Activated T-helper 1 cell treated with anti-CD3 and anti-CD28 coated beads, Interleukin-2, amount 50 U/mL, for 16 hours (primary cell): ENCODE measurements around the gene MKRN1.
"Not testable (repeated sequence)": the region's sequence is repeated elsewhere in the genome, so short reads cannot be mapped to it uniquely, and the experiment has no call there.

Experiments
- DNase-seq, 2 donors: peaks; one replicate each; pipeline ENCODE4 v3.0.0-alpha.2; 2020; ENCODE audit warnings: low read depth in 1 of 2, low spot score in 1 of 2

MKRN1 gene

DNA sequence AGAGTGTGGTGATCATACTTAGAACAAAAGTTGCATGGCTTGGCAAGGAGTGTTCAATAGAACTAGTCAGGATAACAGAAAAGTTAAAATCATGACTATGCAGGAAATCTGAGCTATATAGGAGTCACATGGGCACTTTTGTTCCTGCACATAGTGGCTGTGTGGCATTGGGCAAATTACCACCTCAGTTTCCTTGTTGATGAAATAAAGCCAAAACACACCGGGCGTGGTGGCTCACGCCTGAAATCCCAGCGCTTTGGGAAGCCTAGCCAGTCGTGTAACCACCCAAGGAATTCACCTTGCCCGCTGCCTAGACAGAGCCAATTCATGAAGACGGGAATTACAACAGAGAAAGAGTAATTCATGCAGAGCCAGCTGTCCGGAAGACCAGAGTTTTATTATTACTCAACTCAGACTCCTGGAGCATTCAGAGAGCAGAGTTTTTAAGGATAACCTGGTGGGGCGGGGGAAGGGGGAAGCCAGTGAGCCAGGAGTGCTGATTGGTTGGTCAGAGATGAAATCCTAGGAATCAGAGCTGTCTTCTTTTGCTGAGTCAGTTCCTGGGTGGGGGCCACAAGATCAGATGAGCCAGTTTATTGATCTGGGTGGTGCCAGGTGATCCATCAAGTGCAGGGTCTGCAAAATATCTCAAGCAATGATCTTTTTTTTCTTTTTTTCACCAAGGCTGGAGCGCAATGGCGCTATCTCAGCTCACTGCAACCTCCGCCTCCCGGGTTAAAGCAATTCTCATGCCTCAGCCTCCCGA lies 6.4 kb upstream of the MKRN1 start:
- no peak for DNase-seq

DNA sequence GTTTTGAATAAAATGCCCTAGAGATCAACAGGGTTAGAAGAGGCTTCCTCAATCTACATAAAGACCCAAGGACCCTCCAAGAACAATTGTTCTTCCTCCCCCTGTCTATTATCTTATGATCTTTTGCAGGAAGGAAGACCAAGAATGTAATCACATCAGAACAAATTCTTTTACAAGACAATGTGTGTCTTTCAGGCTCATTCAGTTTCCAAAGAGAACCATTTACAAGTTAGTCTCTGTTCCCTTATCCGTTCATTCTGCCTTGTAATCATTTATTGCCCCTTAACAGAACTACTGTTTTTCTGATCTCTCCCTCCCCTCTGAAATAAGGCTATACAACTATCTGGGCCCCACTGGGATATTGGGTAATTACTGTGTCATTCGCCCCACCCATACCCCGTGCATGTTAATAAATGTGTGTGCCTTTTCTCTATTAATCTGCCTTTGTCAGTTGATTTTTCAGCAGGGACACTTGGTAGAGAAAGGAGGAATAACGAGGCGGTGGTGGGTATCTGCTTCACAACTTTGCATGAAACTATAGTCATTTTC lies 5.7 kb upstream of the MKRN1 start:
- DNase-seq: no peak

DNA sequence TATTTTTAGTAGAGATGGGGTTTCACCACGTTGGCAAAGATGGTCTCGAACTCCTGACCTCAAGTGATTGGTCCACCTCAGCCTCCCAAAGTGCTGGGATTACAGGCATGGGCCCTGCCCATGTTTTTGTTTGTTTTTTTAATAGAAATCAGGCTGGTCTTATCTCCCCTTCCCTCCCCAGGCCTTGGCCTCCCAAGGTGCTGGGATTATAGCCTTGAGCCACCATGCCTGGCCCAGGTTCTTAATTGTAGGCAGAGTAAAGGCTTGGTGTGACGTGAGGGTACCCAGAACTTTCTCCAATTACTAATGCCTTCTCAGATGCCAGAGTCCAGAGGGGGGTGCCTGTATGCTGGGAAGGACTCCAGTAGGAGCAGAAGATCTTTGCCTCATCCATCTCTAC lies 5.2 kb upstream of the MKRN1 start:
- DNase-seq: no peak

DNA sequence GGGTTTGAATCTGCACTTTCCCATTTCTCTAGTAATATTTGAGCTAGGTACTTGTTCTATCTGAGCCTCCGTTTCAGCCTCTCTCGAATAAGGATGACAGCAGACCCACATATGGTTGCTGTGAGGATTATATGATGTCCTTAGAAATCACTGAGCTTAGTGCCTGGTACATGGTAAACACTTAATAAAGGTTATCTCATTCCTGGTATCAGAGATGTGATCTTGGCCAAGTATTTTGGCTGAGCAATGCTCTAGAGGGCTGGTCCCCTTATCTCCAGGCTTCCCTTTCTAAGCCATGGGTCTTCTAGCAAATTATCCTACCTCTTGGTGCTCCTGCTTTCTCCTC lies 407 bp upstream of the MKRN1 start:
- DNase-seq: no peak

DNA sequence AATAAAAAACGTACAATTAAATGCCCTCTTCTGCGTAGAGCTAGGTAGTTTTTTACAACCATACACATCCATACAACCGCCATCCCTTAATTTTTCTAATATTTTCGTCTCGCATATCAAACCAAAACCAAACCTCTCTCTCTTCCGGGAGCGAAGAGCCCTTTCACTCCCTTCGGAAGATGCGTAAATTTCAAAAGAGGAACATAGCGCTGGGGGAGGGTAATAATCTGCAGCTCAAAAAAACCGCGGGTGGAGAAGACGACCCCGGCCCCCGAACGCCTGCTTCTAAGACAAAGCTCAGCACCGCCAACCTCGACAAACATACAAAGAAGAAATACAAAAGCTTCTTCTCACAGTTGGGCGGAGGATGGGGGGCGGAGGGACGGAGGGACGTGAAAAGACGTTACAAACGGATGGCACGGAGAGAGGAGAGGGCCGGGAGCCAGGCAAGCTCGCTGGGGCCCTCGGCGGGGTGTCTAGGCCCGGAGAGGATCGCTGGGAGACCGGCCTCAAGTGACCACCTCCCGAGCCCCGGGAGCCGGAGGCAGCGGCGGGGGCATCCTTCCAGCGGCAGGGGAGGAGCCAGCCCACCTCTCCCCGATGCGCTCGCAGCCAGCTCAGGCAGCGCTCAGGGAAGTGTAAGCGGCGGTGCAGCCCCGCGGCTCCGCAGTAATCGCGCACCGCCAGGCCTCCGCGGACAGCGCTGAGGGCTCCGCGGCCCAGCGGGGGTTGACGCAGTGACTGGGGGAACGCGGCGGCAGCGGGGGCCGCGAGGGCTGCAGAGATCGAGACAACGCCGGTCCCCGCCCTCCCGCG lies 851 bp downstream of the MKRN1 start:
- peak; percentile 22 to 30 for DNase-seq

DNA sequence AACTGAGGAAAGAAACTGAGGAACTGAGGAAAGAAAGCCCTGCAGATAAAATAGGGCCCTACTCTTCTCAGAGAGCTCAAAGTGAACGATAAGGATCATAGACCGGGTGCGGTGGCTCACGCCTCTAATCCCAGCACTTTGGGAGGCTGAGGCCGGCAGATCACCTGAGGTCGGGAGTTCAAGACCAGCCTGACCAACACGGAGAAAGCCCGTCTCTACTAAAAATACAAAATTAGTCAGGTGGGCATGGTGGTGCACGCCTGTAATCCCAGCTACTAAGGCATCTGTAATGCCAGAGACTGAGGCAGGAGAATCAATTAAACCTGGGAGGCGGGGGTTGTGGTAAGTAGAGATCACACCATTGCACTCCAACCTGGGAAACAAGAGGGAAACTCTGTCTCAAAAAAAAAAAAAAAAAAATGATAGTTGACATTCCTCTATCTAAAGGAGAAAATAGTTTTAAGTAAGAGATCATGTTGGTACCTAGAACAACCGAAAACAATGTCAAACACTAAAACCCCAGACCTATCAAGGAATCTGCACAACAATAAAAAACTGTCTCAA lies 2.5 kb downstream of the MKRN1 start:
- DNase-seq: no peak

DNA sequence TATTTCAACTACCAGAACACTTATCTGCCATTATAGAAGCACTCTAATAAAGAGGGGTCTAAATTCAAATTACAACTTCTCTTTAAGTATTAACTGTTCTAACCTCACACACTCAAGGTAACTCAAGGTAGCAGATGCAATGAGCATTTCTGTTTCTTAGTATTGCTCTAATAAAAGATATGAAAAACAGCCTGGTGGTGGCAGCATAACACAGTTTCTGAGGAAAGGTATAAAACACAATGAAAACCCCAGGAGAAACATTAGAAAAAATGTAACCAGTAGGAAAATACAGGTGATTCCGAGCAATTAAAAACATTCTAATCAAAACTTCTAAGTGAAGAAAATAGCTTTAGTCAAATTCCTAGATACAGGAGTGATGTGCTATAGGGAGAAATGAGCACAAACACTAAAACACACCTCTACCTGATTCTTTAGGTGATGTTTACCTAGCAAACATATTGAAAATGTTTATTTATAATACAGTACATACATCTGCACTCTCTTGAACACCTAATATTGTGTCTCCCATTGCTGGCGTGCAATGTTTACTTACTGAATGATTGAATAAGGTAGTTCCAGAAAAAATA lies 3.5 kb downstream of the MKRN1 start:
- DNase-seq: no peak

DNA sequence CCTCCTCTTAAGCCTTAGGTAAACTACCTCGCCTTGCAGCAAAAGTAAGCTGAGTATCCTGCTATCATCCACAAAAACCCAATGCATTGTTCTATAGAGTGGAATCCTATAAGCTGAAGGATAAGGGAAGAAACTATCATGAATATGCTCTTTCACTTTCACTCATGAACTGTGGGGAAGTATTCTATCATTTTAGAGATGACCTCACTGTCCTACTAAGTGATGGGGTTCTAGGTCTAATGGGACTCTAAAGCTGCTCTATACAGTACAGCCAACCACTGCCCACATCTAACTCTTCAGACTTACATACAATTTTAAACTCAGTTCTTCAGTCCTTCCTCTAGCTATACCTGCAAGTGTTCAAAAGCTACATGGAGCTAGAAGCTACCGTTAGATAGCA lies 16.2 kb downstream of the MKRN1 start:
- no peak for DNase-seq

DNA sequence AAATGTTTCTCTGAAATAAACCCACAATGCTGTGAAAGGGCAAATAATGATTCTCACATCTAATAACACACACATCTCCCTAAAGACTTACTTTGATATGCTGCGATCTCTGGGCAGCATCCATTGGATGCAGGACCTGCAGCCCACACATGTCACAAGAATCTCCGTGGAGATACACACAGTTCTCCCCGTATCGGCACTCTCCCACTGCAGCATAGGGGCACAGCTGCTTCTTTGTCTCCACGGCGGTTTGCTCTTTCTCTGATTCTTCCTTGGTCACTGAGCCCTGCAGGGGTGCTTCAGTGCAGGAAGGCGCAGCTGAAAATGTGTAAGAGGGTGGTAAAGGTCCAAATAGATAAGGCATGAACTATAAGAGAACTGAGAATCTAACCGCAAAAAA lies 20.4 kb downstream of the MKRN1 start:
- DNase-seq: no peak

DNA sequence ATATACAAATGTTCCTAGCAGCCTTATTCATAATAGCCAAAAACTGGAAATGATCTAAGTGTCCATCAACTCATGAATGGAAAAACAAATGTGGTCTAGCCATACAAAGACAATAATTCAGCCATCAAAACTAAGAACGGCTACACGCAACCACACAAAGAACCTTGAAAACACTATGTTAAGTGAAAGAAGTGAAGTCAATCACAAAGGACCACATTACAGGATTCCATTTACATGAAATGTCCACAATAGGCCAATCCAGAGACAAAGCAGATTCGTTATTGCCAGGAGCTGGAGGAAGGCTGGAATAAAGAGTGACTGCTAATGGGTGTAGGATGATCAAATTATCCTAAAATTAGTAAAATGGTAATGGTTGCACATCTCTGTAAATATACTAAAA lies 21.1 kb downstream of the MKRN1 start:
- DNase-seq: no peak

DNA sequence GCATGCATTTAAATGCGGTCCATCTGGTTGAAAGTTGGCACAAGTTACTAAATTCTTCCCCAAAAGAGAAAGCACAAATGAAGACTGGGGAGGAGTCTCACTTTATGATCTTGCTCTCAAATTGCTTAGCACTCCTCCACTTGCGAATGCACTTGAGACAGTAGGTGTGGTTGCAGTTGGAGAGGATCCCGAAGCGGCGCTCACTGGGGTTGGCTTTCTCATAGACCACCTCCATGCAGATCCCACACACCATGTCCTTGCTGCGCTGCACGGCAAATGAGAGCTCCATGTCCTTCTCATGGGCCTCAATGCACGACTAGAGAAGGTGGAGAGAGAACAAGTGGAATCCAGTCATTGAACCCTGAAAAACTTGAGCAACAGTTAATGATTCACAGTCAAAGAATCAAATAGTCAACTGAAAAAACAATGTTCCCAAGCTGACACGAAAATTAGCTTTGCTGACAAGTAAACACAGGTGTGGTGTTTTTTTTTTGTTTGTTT lies 22.7 kb downstream of the MKRN1 start:
- DNase-seq: no peak

DNA sequence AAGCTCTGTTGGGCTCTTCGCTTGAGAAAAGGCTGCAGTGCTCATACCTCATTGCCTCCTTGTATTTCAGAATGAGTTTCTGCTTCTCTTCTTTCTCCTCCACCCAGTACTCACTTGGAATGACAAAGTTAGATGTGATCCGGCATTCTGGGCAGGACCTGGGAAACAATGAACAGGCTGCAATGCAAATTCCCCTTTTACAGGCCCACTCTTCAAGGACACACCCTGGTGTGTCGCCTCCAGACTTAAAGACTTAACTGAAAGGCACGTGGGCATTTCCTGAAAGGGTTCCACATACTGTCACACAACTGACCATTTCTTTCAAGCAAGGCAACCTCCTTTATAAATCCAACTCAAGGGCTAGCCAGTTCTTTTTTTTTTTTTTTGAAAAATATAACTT lies 23.6 kb downstream of the MKRN1 start:
- DNase-seq: no peak

DNA sequence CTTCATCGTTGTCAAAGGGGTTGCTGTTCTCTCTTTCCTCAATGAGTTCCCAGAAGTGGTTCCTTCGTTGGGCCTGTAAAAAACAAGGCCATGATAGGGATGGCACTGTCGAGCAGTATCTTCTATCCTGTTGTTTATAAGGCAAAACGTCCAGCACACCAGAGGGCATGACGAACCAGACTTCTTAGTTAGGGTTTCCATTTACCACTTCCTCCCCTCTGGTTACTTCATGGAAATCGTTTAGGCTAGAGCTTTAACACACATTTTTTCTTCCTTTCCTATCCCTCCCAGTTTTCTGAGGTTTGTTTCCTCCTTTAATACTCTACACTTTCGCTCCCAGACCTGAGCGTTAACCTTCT lies 24.7 kb downstream of the MKRN1 start:
- DNase-seq: no peak

DNA sequence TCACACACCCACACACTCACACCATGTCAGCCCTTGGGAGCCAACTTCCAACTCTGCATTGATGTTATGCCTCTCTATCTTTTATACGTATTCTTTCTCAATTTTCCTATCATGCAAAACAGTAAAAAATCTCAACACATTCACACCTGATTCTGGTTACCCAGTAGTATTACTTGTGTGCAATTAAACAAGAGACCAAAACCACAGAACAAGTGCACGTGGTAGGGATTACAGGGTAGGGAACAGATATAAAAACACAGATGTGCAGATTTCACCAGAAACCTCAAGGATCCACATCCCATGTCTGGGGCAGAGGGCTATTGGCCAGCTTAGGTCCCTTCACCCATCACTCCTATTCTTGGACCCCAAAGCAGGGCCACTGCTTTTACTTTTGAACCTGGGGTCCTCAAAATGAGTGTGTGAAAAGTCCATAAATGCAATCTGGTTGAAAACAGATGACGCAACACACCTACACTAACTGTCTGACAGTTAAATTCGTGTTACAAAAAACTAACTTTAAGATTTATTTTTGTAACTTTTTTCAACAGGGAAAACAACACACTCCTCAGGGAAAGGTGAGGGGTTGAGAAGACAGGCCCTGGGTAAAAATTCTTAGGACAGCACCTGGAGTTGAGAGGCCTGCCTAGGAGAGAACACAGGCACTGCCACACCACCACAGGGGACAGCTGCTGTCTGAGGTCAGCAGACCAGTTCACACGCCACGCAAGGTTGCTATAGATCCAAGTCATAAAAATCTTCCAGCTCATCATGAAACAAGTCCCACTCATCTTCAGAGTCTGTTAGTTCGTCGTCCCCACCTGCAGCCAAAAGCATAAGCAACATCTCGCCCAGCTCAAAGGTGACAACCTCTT lies 25.3 kb downstream of the MKRN1 start:
- DNase-seq: not testable (repeated sequence)

DNA sequence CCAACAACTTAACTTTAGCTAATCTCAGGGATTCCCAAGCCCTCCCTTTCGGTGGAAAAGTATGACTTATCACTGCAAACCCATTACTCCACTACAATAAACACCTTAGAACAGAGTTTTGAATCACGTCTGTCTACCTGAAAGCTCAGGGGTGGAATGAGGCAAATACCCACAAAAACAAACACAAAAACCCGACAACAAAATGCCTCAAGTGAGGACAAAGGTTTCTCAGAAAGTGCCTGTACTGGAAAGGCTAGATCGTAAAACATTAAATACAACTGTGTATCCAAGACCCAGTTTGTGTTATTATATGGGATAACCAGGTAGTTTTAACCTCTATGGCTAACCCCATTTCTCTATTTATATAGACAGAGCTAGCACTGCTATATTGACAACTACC lies 26.0 kb downstream of the MKRN1 start:
- DNase-seq: no peak

DNA sequence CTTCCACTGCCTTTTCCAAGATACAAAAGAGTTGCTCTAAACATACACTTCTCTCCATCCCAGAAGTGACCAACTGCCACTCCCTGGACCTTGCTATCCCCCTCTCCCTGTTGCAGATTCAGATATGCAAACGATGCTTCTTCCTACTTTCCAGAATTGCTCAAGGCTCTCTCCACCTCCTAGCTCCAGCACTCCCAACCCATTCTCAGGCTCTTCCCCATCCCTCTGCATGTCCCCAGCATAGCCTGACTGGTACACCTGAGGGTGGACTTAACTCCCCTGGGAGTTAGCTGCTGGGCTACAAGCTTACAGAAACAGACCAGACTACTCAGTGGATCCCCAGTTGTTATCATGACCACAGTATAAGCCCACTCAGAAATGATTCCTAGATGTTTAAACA lies 27.6 kb downstream of the MKRN1 start:
- DNase-seq: no peak

DNA sequence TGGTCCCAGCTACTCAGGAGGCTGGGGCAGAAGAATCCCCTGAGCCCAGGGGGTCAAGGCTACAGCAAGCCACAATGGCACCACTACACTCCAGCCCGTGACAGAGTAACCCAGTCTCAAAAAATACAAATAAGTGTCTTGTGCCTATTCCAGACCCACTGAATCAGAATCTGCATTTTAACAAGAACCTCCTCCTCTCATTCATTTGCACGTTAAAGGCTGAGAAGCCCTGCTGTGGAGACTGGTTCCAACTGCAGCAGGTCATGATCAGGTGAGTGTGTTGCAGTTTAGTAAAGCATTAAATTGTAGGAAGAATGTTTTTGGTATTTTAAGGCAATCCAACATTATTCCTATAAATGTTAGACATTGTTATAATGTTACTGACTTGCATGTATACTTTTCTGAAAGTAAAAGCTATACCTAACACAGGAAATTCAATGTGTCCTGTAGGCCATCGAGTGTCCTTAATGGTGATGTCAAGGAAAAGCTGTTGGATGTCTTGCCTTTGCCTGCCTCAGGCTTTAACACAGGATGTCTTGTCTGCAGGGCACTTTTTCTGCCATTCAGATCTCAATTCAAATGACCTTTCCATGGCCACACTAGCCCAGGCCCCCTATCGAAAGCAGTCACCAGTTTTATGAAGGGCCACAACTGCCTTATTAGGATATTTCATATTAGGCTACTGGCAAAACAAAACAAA lies 30.4 kb downstream of the MKRN1 start:
- DNase-seq: no peak

DNA sequence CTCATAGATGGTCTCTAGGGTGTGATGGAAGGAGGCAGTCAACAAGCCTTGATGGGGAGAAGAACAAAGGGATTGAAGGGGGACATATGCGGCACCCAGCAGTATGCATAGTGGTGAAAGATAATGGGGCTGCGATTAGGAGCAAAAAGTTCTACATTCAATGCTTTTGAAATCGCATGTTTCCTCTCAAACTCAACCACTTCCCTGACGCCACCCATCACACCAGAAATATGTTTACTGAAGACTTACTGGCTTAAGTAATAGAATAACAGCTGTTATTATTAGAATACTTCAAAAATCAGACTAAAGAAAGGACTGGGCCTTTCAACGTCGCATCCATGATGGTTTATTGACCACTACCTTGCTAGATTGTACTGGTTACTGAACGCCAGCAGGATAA lies 31.5 kb downstream of the MKRN1 start:
- no peak for DNase-seq

DNA sequence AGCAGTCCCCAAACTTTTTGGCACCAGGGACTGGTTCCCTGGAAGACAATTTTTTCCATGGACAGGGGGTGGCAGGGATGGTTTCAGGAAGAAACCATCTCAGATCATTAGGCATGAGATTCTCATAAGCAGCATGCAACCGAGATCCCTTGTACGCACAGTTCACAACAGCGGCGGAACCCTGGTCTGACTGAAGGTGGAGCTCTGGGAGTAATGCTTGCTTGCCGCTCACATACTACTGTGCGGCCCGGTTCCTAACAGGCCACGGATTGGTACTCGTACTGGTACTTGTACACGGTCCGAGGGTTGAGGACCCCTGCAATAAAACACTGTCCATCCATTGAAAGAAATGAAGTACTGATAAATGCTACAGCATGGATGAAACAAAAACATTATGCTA lies 32.8 kb downstream of the MKRN1 start:
- no peak for DNase-seq

DNA sequence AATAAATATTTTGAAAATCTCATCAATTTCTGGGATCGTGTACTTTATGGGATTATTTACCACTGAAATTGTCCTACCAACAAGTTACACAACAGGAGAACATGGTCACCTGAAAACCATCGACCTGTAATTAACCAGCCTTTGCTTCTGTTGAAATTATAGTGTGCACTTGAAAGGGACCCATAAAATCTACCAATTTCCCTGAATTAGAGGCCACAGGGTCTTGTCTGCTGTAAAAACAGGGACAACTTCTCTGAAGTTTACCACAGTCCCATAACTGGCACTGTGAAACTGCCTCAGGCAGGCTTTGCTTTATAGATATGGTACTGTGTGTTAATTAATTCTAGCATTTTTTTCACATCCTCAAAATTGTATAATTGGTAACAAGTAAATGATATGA lies 37.8 kb downstream of the MKRN1 start:
- no peak for DNase-seq
